Hypothalamus (tissue), 51 donors: ENCODE results near the gene OR7A17.
A peak's percentile ranks its signal among the peaks of the same experiment; 100 is the strongest.

Experiments
- DNase-seq, 51 donors: peaks; one replicate each; lab custom pipeline; 2025; lab: John Stamatoyannopoulos, UW

The OR7A17 gene

DNA sequence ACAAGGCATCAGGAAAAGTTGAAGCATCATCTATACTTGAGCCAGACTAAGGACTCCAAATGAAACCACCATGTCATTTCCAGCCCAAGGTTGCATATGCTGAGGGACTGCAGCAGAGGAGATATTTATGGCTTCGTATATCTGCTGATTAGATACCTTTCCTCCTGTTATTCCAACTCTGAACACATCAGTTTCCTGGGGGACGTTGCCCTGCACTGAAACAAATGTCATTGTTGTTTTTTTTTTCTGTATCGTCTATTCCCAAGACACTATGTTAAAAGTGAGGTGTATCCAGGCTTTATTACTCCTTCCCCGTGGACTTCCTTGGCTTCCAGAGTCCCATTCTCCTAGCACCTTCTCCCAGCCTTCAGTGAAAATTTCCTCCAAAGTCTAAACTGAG, at the start of gene OR7A17:
TSS of gene OR7A17 (minus strand) at position 101 of the 400 bp plus-strand sequence. CDS start 4,777 bp downstream, outside the sequence.
- no peak for DNase-seq

DNA sequence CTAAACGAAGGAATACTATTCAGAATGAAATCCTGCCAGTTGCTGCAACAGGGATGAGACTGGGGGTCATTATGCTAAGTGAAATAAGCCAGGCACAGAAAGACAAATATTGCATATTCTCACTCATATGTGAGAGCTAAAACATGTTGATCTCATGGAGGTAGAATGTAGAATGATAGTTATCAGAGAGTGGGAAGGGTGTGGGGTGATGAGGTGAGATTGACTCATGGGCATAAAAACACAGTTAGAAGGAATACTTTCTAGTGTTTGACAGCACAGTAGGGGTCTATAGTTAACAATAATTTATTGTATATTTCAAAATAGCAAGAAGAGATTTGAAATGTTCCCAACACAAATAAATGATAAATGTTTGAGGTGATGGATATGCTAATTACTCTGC, 47.6 kb upstream of the OR7A17 start:
- DNase-seq: no peak

DNA sequence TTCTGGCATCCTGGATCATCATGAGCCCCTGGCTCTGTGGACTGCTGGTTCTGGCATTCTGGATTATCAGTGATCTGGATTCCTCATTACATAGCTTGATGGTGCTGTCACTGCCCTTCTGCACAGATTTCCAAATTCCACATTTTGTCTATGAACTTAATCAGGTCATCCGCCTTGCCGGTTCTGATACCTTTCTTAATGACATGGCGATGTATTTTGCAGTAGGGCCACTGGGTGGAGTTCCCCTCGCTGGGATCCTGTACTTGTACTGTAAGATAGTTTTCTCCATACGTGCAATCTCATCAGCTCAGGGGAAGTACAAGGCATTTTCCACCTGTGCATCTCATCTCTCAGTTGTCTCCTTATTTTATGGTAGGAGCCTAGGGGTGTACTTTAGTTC, 30.9 kb upstream of the OR7A17 start:
- no peak for DNase-seq

DNA sequence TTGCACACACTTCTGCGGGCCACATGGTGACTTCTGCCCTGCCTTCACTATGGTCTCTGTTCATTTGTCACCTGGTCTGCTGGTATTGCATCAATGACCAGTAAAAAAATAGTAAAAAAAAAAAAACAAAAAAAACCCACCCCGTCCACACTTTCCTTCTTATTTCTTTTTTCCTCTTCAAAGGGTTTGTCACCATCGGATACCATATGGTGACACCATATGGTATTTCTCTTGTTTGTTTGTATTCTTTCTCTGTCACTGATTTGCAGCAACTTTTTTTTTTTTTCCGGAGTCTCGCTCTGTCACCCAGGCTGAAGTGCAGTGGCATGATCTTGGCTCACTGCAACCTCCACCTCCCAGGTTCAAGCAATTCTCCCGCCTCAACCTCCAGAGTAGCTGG, 29.2 kb upstream of the OR7A17 start:
- DNase-seq: no peak

DNA sequence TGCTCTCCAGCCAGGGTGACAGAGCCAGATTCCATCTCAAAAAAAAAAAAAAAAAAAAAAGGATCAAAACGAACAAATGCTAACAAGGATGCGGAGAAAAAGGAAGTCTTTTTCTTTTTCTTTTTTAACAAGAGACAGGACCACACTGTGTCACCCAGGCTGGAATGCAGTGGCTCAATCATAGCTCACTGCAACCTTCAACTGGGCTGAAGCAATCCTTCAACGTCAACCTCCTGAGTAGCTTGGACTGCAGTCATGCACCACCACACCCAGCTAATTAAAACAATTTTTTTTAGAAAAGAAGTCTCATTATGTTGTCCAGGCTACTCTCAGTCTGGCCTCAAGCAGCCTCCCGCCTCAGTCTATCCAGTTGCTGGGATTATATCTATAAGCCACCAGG, 20.8 kb upstream of the OR7A17 start:
- DNase-seq: no peak

DNA sequence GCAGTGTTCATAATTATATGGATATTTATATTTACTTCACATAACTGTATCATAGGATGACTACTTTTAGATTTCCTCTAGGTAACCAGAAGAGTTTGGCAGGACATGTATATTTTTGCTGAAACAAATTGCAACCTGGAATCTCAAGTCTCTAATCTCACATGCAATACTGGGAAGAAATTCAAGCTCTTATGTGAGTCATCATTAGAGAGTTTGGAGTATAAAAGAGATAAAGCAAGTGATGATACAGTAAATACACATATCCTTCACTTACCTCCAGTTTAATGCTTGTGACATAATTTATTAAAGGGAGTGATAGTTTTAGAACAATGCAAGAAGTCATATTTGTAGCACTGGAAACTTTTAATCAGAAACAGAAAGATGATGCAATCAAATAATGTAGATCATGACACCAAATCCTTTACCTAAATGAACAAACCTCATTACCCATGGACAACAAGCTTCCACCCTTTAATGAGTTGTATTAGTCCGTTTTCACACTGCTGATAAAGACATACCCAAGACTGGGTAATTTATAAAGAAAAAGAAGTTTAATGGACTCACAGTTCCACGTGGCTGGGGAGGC, 15.8 kb upstream of the OR7A17 start:
- no peak for DNase-seq

DNA sequence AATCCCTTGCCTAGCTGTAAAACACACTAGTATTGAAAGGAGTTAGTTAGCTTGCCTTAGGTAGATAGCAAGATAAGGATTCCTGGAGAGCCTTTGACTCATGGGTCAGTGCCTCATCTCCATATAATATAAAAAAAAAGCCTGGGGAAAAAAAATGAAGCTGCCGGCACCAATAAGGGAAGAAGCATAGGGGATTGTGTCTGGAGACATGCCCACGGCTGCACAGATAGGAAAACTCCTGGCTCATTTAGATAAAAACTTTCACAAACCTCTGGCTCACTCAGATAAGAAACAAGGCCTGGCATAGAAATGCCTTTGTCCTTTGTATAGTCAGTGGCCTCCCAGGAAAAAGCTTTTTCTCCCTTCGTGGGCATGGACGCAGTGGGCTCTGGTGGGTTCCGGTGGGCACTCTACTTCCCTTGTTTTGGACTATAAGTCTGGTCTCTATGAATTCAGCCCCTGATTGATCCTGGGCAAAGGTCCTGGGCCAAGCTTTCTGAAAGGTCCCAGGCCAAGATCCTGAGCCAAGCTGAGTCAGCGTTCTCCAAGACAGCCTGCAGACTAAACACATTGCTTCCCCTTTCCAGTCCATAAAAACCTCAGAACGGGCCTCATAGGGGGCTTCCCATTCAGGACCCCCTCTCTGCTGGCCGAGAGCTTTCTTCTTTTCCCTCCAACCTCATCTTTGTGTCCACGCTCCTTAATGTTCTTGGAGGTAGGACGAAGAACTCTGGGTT, 4.9 kb upstream of the OR7A17 start:
- DNase-seq: peak in 5 of 51 donors; percentile 1 to 6 (median 3)

DNA sequence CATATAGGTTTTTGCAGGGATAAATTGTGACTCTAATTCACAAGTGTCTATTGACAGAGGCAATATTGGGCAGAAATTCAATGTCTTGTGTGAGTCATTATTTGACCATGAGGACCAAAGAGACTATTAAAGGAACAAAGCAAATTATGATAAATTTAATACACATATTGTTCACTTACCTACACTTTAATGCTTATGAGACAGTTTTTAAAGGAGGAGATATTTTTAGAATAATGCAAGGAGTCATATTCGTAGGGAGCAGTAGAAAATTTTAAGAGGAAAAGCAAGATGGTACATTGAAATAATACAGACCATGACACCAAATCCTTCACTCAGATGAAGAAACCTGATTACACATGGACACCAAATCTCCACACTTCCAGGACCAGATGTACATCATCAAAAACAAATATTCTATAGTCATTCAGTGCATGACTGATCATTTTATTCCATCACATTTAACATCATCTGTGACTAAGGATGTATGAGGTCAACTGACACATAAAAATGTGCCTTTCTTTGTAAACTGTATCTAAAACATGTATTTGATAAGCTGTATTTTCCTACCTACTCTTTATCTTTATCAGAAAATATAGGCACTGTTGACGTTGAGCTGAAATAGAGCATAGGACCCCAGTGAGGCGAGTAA, 4.2 kb upstream of the OR7A17 start:
- DNase-seq: no peak

DNA sequence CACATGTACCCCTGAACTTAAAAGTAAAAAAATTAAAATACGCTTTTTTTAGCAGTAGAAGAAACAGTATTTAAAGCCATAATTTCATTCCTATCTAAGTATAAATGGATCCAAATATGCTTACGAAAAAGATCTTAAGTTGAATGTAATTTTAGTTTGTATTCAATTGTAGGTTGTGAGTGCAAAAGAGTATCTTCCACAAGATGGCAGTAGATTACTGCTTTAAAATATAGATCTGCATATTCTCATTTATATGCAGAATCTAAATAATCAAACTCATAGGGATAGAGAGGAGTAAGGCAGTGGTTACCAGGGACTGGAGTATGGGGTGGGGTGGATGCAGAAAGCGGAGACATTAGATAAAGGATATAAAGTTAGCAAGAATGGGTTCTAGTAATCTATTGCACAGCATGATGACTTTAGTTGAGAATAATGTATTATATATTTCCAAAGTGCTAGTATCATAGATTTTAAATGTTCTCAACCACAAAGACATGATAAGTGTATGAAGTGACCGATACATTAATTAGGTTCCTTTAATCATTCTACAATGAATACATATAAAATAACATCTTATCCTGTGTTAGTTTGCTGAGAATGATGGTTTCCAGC, 14.2 kb downstream of the OR7A17 start:
- DNase-seq: no peak

DNA sequence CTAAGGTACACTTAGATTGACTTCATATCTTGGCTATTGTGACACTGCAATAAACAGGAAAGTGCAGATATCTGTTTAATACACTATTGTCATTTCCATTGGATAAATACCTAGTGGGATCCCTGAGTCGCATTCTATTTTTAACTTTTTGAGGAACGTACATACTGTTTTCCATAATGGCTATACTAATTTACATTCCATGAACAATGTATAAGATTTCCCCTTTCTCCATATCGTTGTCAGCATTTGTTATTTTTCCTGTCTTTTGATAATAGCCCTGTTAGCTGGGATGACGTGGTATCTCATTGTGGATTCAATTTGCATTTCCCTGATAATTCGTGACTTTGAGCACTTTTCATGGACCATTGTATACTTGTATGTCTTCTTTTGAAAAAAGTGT, 17.4 kb downstream of the OR7A17 start:
- no peak for DNase-seq

DNA sequence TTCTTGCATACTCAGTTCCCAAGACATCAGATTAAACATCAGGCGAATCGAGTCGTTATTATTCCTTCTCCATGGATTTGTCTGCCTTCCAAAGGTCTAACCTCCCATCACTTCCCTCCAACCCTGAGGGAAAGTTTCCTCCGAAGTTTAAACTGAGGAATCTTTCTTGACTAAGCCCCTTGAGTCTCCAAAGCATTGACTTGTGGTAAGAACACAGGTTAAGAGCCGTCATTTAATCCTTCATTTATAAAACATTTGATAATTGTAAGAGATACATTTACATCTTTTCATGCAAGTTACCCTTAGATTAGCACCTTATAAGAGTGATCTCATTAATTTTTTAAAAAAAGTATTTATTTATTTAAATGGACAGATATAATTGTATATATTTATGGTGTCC, 37.1 kb downstream of the OR7A17 start, which contains the start of gene OR7A10:
TSS of gene OR7A10 (minus strand) at position 101 of the 400 bp plus-strand sequence. CDS start 7,045 bp downstream, outside the sequence.
- DNase-seq: no peak

DNA sequence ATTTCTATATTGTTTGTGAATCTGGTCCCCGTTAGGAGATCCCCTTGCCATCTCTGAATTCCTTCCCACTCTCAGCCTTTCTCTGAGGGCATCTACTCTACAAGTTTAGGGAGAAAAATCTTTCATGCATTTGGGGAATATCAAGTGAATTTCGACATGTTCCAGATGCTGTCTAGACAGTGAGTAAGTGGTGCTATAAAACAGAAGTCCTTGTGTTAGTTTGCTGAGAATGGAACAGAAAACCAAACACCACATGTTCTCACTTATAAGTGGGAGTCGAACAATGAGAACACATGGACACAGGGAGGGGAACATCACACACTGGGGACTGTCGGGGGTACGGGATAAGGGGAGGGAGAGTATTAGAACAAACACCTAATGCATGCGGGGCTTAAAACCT, 42.4 kb downstream of the OR7A17 start:
- DNase-seq: no peak

DNA sequence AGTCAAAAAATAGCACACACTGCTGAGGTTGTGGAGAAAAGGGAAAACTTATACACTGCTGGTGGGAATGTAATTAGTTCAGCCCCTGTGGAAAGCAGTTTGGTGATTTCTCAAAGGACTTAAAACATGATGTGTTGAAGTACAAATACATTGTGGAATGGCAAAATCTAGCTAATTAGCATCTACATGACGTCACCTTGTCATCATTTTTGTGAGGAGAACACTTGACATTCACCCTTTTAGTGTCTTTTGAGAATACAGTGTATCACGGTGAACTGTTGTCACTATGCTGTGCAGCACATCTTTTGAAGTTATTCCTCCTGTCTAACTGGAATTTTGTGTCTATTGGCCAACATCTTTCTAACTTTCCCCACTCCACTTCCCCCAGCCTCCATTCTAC, 42.8 kb downstream of the OR7A17 start:
- DNase-seq: no peak

DNA sequence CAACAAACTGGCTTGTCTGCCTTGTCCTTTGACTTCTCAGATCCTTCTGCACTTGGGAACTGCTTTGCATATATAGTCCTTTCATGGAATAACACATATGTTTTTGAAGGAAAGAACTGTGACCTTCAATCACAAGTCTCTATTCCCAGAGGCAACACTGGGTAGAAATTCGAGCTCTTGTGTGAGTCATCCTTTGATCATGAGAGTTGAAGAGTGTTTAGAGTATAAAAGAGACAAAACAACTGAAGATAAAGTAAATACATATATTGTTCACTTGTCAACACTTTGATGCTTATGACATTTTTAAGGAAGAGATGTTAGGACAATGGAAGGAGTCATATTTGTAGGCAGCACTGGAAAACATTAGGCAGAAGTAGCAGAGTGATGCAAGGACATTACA, 45.7 kb downstream of the OR7A17 start:
- no peak for DNase-seq

DNA sequence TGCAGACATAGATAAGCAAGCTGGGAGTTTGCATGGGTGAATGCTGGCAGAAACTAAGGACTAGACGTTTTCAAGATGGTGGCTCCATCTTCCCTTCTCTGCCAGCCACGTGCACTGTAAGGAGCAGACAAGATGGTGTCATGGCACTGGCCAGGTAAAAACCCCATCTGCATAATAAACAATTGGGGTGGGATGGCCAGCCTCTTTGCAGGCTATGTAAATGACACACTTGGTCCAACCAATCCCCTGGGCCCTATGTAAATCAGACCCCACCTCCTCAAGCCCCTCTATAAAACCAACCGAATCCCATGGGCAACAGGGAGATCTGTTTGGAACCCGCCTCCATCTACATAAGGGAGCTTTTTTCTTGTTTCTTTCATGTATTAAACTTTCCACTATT, 48.5 kb downstream of the OR7A17 start:
- no peak for DNase-seq

DNA sequence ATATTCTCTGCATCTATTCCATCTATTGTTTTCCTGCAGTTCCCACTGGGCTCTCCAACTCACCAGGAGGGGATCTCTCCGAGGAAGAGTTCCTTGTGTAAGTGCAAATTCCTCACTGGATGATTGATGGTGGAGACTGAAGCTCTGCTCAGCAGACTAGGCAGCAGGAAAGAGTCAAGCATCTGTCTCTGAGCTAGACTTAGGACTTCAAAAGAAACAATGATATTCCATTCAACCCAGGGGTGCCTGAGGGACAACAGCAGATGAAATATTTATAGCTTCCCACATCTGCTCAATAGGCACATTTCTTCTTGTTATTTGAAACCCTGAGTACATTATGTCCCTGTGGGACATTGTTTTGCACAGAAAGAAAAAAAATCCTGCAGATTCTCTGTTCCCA, 50.9 kb downstream of the OR7A17 start, which contains the start of the genes OR7A5 and OR7C1:
TSS of gene OR7A5 (minus strand) at position 175 of the 400 bp plus-strand sequence. CDS start 6,944 bp downstream, outside the sequence.
TSS of gene OR7C1 (minus strand) at position 175 of the 400 bp plus-strand sequence. CDS start 35,049 bp downstream, outside the sequence.
- peak in 2 of 51 donors; percentile 0 to 1 for DNase-seq

DNA sequence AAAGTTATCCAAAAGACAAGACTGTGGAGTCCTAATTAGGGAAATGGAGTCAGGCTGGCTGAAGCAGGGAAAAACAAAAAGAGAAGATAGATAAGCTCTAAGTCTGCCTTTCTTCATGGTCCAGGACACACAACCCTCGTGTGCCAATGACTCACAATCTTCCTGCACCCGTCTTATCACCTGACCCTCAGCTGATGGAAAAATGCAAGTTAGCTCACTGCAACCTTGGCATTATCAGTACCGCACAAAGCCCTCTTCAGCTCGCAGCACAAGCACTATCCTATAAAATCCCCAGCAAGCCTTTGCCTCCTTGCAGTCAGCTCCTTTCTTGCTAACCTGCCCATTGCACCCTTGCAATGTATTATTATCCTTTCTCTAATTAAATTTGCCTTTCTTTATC, 55.2 kb downstream of the OR7A17 start:
- DNase-seq: no peak
